CD4-positive, alpha-beta T cell treated with Interleukin-10 for 1 hour (primary cell): Measurements from ENCODE around the gene ANP32B.

Experiments used
- DNase-seq: peaks from one replicate; pipeline ENCODE4 v3.0.0-alpha.2; 2020

ANP32B gene

GRCh38 chr9:98034593-98035546 lies 51.7 kb downstream of the ANP32B start:
- peak; percentile 90 for DNase-seq

GRCh38 chr9:98037357-98037756 lies 54.2 kb downstream of the ANP32B start:
- DNase-seq = no peak

DNA sequence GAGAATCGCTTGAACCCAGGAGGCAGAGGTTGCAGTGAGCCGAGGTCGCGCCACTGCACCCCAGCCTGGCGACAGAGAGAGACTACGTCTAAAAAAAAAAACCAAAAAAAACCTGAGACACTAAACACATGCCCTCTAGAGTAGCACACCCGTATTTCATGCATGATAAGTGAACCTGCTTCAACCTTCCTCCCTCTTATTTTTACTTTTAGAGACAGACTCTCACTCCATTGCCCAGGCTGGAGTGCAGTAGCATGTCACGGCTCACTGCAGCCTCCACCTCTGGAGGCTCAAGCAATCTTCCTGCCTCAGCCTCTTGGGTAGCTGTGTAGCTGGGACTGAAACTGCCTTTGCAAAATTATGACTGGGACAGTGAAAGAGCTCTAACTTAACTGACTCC lies 55.8 kb downstream of the ANP32B start:
- no peak for DNase-seq

- DNase-seq = no peak
Measured at GRCh38 chr9:98039607-98040017, 56.5 kb downstream of the ANP32B start.

- no peak for DNase-seq
Measured at GRCh38 chr9:98040212-98040611, 57.1 kb downstream of the ANP32B start.

DNA sequence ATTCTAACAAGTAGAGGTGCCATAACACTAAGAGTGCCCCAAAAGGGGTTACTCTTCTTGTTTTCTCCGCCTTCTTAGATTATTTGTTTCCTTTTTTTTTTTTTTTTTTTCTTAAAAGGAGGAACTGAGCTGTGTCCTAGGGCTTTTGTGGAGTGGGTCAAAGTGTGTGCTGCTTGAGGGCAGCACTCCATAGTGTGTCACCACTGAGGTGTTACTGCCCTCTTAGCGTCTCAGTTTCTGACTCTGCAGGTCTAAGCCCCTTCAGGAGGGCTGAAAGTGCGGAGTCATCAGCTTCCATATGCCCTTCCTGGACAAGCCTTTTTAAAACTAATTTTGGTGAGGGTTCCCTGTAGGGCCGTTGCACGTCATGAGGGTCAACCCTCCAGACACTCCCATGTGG lies 60.8 kb downstream of the ANP32B start:
- no peak for DNase-seq

DNA sequence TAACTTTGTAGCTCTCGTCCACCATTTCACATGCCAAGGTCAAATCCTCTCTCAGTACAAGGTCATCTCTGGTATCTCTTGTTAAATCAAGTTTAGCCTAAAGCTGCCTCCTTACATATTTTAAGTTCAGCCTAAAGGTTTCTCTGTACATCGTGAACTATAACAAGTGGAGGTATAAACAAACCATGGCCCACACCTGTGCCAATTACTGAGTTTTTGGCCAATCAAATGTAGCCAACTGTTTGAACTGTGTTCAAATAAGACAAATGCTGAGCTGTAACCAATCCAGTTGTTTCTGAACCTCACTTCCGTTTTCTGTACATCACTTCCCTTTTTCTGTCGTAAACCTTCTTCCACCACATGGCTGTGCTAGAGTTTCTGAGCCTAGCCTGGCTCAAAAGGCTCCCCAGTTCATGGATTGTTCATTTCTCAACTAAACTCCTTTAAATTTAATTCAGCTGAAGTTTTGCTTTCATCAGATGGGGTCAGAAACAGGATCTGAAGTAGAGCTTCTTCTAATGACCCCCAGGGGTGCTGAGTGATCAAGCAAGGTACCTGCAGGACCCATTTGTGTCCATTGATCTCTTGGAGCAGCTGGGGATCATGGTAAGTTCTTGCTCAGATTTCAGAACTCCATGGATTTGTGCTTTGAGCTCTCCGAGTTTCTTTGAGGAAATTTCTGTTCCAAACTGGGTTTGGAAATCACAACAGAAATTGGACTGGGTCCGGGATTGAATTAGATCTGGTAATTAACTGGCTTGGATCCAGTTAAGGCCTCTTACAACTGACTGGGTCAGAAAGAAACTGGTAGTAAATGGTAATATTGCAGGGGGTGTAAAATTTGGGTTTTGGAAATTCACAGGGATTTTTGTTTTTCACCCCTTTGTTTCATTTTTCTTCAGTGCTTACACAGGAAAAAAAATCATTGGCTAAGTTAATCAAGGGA lies 62.4 kb downstream of the ANP32B start:
- DNase-seq = peak; percentile 83

GRCh38 chr9:98046180-98046543 lies 63.0 kb downstream of the ANP32B start:
- no peak for DNase-seq

GRCh38 chr9:98047002-98047401 lies 63.9 kb downstream of the ANP32B start:
- no peak for DNase-seq

DNA sequence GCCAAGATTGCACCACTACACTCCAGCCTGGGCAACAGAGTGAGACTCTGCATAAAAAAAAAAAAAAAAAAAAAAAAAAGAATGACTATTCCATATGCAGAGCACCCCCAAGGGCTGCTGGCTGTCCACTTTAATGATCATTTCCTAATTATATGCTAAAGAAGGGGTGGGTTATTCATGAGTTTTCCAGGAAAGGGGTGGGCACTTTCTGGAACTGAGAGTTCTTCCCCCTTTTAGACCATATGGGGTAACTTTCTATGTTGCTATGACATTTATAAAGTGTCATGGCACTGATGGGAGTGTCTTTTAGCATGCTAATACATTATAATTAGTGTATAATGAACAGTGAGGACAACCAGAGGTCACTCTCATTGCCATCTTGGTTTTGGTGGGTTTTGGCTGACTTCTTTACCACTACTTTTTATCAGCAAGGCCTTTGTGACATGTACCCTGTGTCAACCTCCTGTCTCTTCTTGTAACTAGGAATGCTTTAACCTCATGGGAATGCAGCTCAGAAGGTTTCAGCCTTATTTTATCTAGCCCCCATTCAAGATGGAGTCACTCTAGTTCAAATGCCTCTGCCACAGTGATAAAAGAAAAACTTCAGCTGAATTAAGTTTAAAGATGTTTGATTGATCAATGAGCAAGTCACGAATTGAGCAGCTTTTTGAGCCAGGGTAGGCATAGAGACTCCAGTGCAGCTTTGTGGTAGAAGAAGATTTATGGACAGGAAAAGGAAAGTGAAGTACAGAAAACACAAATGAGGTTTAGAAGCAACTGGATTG lies 66.3 kb downstream of the ANP32B start:
- DNase-seq = no peak

DNA sequence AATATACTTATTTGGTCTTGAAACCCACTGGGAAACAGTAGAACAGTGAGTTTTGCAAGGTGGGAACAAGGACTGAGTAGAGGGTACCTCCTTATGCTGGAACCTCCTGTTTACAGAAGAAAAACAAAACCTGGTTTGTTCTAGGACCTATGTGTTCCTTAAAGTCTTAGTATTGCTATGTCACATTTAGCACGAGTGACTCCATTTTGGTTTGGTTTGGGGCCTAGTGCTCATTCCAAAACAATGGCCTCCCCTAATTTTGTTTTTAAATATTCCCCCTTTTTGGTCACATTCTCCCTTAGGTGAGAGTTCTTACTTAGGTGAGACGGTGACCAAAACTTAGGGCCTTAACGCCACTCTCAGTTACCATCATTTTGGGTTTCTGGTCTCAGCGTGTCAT lies 67.2 kb downstream of the ANP32B start:
- DNase-seq = no peak

DNA sequence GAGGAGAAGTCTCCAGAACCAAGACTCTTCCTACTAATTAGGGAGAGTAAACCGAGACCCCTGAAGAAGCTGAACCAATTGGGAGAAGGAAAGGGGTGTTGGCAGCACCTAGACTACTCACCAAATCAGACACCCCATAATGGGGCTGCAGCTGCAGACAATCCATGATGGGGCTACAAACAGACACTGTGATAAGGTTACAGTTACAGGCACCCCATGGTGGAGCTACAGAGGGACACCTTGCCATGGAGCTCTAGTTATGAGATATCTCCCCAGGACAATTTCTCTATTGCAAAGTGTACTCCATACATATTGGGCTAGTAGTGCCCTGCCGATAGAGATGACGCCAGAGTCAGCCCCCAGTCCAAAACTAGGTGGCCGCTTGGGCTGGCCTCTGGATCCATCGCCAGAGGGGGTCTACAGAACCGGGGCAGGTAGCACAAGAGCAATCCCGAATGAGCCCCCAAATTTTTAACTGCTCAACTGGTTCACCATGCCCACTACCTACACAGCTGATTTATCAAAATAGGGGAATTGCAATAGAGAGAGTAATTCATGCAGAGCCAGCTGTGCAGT lies 71.3 kb downstream of the ANP32B start:
- no peak for DNase-seq

- peak; percentile 92 for DNase-seq
Measured at GRCh38 chr9:98056269-98057137, 73.4 kb downstream of the ANP32B start, which contains the start of gene NANS. Gene NANS, plus strand, starts transcription at chr9:98056732. Its CDS starts 77 bp downstream, at chr9:98056809.

DNA sequence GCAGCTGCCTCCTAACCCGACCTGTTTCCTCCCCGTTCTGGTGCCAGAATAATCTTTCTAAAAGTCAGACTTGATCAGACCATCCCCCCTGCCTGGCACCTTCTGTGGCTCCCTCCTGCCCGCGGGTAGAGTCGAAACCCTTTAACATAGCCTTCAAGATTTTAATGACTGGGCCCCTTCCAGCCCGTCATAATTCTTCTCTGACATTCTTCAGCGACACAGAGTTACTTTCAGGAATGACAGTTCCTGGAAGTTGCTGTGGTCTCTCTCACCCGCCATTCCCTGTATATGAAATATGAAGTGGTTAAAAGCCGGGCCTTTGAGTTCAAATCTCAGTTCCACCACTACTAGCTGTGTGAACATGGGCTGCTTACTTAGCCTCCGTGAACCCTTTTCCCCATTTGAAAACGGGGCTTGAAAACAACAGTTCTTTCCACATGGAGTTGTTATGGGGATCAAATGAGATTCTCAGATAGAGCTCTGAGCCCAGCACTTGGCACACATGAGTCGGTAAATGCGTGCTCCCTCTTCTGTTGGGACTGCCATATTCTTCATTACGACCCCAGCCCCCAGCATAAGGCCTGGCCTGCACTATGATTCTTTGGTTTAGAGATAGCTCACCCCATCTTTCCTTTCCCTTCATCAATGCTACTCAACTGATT lies 74.1 kb downstream of the ANP32B start:
- no peak for DNase-seq

- DNase-seq = no peak
Measured at GRCh38 chr9:98062161-98062560, 79.0 kb downstream of the ANP32B start.

- no peak for DNase-seq
Measured at GRCh38 chr9:98064623-98065392, 81.7 kb downstream of the ANP32B start.
